ENCODE measurements around the gene MTSS2. TPM values are rescaled to one million over a fixed set of nuclear protein-coding genes. Genes with fewer than 3 reads are reported as not detected.

MTSS2 gene
- total and polyA plus RNA-seq, 5 donors: 47.5 to 71.2 (median 66.4) TPM

DNA sequence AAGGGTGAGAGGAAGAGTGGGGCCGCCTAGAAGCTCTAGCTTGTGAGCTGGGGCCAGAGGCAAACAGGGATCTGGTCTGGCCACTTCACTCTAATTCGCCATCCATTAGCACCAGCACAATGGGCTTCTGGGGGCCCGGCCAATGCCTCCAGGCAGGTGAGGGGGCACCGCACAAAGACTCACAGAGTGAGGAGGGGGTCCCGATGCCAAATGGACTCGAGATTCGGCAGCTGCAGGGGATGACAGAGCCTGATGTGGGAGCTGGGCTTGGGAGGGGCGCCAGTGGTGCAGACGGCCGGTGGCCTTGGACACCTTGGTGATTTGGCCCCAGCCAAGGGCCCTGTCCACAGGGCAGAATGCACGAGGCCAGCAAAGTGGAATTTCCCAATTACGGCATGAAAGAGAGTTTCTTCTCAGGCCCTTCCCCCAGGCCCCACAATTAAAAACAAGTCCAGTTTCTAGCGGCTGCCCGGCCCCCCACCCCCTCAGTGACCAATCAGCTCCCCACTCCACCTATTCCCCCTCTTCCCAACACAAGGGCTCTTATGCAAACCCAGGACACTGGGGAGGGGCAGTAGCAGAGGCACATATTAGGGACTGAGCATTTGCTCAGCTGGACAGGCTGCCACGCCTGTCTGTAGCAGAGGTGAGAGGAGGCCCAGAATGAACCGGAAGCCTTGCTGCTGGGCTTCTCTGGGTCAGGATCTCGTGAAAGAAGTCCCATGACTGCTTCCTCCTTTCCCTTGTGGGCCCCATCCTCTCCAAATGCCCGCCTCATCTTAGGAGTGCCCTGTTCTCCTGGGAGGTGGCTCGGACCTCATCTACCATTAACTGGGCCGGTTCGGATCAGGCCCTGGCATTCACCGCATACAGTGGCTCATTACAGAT is 39.4 kb upstream of the MTSS2 start:
- Histone ChIP-seq H3K4me3 (ENCODE audit: low read length) (no peak overlapping the region), H3K27ac (ENCODE audit: low read length) (peak overlapping the region; percentile 85), H3K9me3 (ENCODE audit: control insufficient read depth, low read length) (no peaks in the 10 kb centered on the region), H3K4me1 (ENCODE audit: control insufficient read depth, insufficient read depth, low read length) (peaks cover 4% of the 10 kb centered on the region), H3K27me3 (ENCODE audit: control insufficient read depth, insufficient read depth) (no peaks in the 10 kb centered on the region)
- DNase-seq (peak; percentile 65 to 83 (median 80)), ATAC-seq (peak; percentile 72 to 75)
- WGBS: 55% methylated on average over 22 of the region's 22 CpGs
- intact Hi-C loops (cut with DNase I): no loop called here

DNA sequence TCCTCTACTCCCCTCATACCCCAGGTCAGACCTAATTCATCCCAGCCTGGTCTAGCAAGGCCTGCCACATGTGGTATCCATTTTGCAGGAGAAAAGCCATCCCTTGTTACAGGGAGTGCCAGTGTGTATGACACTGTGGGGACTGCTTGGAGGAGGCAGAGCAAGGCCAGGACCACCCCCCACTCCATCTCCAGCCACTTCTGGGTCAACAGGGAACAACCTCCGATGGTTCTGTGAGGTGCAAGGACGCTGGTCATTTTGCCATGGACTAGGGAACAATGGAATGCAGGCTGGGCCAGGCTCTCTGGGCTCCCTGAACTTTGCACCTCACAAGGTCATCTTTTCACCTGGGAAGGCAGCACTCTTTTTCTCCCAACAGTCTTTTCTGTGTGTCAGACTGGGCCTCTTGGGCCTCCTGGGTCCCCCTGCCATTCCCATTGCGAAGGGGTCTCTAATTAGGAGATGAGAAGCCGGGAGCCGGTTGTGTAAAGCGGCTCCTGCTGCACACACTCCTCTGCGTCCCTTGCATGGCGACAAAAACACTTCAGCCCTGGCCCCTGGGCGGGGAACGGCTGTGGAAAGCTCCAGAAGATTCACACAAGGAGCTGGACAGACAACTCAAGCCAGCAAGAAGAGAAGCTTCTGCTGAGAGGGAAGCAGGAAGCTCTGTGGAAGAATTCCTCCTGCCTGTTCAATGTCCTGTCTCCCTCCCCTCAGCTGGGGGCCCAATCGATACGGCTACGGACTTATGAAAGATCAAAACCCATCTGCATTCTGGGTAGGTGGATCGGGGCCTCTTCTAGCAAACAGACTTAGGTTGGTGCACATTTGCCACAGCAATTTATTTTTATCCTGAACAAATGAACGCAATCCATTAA is 38.5 kb upstream of the MTSS2 start:
- Histone ChIP-seq H3K9me3 (ENCODE audit: control insufficient read depth, low read length) (no peaks in the 10 kb centered on the region), H3K27ac (ENCODE audit: low read length) (peak overlapping the region; percentile 85), H3K4me3 (ENCODE audit: low read length) (no peak overlapping the region), H3K4me1 (ENCODE audit: control insufficient read depth, insufficient read depth, low read length) (peaks cover 4% of the 10 kb centered on the region), H3K27me3 (ENCODE audit: control insufficient read depth, insufficient read depth) (no peaks in the 10 kb centered on the region)
- WGBS: 84% methylated on average over 15 of the region's 15 CpGs
- DNase-seq (peak in 1 of 3 donors; percentile 23), ATAC-seq (no peak)
- intact Hi-C loops (cut with DNase I): no loop called here

DNA sequence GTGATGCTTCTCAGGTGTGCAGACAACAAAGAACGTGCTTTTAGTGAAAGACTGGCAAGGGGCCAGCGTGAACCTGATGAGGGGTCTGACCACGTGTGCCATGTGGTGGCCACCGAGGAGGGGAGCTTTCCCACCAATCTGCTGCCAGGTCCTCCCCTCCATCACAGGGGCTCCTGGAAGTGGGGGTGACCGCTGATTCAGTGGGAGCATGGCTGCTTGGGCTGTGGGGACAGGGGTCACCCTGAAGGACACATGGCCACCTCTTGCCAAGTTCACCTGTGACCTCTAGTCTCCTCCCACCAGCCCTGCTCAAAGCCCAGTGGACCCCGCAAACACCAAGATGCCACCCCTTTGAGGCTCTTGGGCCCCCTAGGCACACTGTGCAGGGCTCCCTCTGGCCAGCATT is 37.9 kb upstream of the MTSS2 start:
- H3K4me1 ChIP-seq (ENCODE audit: control insufficient read depth, insufficient read depth, low read length): peaks cover 4% of the 10 kb centered on the region
- no peak overlapping the region for H3K27ac ChIP-seq (ENCODE audit: low read length)
- WGBS: 95% methylated on average over 6 of the region's 6 CpGs
- H3K27me3 ChIP-seq (ENCODE audit: control insufficient read depth, insufficient read depth): no peaks in the 10 kb centered on the region
- intact Hi-C loops (cut with DNase I): no loop called here
- peak in 2 of 3 donors; percentile 50 to 51 for DNase-seq
- no peak for ATAC-seq
- H3K9me3 ChIP-seq (ENCODE audit: control insufficient read depth, low read length): no peaks in the 10 kb centered on the region
- H3K4me3 ChIP-seq (ENCODE audit: low read length): no peak overlapping the region

DNA sequence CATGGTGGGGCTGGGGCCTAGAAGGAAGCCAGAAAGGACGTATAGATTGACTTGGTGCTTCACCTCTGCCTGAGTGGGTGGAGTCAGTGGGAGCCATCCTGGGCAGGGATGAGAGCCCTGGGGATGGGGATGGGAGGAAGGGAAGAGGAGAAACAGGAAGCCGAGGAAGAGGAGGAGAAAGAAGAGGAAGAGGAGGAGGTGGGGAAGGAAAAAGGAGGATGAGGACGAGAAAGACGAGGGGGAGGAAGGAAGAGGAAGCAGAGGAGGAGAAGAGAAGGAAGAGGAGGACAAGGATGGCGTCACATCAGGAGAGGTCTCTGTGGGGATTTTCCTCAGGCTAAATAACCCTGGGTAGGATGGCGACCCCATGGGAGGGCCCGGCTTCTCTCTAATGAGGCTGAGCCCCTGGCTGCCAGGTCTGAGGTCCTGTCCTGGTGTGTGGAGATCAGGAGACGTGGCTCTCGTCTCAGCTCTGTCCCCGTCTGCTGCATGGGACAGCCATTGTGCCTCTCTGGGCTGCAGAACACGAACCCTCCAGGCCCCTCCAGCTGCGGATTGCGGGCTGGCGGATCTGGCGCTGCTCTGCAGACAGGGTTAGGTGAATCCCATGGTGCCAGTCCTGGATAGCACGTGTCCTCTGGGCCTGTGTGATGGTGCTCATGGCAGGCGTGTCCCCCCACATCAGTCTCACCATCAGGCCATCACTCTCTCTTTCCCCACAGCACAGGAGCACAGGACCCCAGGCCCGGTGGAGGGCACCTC is 35.5 kb upstream of the MTSS2 start:
- peak in 2 of 3 donors; percentile 42 to 53 for DNase-seq
- 92% methylated on average over 18 of the region's 18 CpGs for WGBS
- H3K4me3 ChIP-seq (ENCODE audit: low read length): no peak overlapping the region
- no peak for ATAC-seq
- no peaks in the 10 kb centered on the region for H3K9me3 ChIP-seq (ENCODE audit: control insufficient read depth, low read length)
- H3K4me1 ChIP-seq (ENCODE audit: control insufficient read depth, insufficient read depth, low read length): peaks cover 2% of the 10 kb centered on the region
- no peak overlapping the region for H3K27ac ChIP-seq (ENCODE audit: low read length)
- H3K27me3 ChIP-seq (ENCODE audit: control insufficient read depth, insufficient read depth): no peaks in the 10 kb centered on the region
- intact Hi-C loops (cut with DNase I): no loop called here

DNA sequence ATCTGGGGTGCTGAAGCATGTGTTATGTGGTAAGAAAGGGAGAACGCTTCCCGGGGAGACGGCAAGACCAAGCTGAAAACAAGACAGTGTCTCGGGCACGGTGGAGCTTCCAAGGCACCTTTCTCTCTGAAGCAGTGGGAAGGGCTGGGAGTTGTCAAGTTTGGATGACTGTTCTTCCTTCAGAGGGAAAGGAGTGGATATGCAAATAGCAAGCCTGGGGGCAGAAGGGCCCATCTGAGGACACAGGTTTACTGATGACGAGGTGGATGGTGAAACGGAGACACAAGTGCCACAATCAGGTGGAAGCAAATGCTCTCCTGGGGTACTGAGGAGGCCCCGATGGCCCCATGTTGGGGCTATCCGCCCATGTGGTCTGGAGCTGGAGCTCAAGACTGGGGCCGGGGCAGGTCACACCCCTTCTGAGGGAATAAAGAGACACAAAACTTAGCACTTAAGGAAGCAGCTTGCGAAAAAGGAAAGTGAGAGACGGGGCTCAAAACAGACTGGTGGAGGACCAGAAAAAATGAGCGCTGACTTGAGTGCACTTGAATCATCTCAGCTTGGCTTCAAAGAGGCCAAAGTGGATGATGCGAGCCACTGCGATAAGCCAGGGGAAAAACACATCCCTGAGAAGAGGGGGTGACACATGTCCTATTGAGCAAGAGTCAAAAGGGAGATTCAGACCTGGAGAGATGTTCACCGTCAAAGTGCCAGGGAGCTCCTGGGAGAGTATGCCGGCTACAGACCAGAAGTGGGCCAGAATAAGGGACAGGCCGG is 34.8 kb upstream of the MTSS2 start:
- peaks cover 4% of the 10 kb centered on the region for H3K4me1 ChIP-seq (ENCODE audit: control insufficient read depth, insufficient read depth, low read length)
- ATAC-seq (no peak), DNase-seq (peak in 2 of 3 donors; percentile 19 to 38)
- no peak overlapping the region for H3K4me3 ChIP-seq (ENCODE audit: low read length)
- no peaks in the 10 kb centered on the region for H3K27me3 ChIP-seq (ENCODE audit: control insufficient read depth, insufficient read depth)
- 96% methylated on average over 18 of the region's 18 CpGs for WGBS
- intact Hi-C loops (cut with DNase I): no loop called here
- no peaks in the 10 kb centered on the region for H3K9me3 ChIP-seq (ENCODE audit: control insufficient read depth, low read length)
- H3K27ac ChIP-seq (ENCODE audit: low read length): no peak overlapping the region

DNA sequence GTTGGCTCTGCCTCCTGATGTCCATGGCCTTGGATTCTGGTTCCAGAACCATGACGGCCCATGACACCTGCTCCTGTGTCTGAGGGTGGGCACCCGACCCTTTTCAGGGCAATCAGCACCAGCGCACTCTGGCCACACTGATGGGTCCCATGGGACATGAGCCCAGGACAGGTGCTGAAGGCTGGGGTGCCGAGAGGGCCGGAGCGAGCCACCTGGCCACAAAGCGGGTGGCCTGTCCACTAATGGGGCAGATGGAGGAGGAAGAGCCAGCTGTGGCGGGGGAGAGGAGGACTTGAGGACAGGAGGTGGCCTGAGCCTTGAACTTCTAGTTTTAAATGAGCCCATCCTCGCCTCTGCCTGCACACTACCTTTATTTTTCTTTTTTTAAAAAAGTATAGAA is 31.2 kb upstream of the MTSS2 start:
- DNase-seq (peak in 1 of 3 donors; percentile 25), ATAC-seq (no peak)
- Histone ChIP-seq H3K9me3 (ENCODE audit: control insufficient read depth, low read length) (no peaks in the 10 kb centered on the region), H3K27me3 (ENCODE audit: control insufficient read depth, insufficient read depth) (no peaks in the 10 kb centered on the region), H3K4me1 (ENCODE audit: control insufficient read depth, insufficient read depth, low read length) (peaks cover 7% of the 10 kb centered on the region), H3K27ac (ENCODE audit: low read length) (no peak overlapping the region), H3K4me3 (ENCODE audit: low read length) (no peak overlapping the region)
- 96% methylated on average over 9 of the region's 9 CpGs for WGBS
- intact Hi-C loops (cut with DNase I): no loop called here

DNA sequence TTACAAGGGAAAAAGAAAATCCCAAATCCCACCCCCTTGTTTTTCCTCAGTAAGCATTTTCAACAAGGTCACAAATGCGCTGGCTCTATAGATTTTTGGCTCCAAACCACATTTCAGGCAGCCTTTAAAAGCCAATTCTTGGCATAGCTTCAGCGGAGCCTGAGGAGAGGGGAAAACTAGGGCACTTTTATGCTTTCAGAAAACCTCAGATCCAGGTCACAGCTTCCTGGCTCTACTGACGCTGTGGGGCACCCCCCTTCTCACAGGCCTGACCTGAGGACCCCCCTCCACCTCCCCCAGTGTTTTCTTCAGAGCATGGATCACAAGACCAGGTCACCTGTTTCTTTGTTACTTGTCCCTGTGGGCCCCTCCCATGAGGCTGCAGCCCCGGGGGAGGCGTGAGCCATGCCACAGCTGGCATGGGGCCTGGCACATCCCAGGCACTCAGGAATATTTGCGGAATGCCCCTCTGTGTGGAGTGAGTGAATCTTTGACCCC is 30.1 kb upstream of the MTSS2 start:
- no peaks in the 10 kb centered on the region for H3K9me3 ChIP-seq (ENCODE audit: control insufficient read depth, low read length)
- intact Hi-C loops (cut with DNase I): no loop called here
- ATAC-seq: no peak
- no peak overlapping the region for H3K4me3 ChIP-seq (ENCODE audit: low read length)
- 41% methylated on average over 6 of the region's 6 CpGs for WGBS
- H3K4me1 ChIP-seq (ENCODE audit: control insufficient read depth, insufficient read depth, low read length): peaks cover 7% of the 10 kb centered on the region
- no peak overlapping the region for H3K27ac ChIP-seq (ENCODE audit: low read length)
- peak in 2 of 3 donors; percentile 42 to 50 for DNase-seq
- H3K27me3 ChIP-seq (ENCODE audit: control insufficient read depth, insufficient read depth): no peaks in the 10 kb centered on the region

DNA sequence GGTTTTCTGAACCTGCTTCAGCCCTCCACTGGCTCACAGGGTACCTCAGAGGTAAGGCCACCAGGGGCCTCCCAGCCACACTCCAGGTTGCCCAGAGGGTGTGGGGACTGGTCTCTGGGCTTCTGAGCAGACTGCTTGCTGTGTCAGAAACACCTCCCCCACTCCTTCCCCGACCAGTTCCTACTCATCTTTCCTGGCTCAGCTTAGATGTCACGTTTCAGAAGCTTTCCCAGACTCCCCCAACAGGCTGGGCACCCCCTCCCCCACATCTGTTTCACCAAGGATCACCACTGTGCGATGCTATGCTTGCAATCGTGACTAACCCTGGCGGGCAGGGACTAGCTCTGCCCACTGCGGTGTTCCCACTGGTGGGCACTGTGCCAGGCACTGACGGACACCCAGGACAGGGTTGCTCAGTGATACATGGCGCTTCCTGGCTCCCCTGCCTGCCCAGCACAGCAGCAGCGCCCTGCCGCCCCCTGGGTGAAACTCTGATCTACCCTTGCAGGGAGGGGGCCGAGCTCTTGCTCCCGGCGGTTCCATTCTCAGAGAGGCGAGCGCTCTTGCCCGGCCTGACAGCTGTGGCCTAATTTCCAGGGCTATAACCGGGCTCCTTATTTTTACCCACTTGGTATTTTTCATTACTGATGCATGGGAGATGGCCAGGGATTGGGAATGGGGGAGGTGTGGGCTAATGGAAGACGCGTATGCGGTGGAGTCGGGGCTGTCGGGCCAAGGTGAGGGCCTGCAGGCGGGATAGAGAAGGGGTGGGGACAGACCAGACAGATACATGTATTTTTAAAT is 29.4 kb upstream of the MTSS2 start:
- H3K4me1 ChIP-seq (ENCODE audit: control insufficient read depth, insufficient read depth, low read length): peaks cover 7% of the 10 kb centered on the region
- DNase-seq (peak; percentile 90 to 93 (median 93)), ATAC-seq (peak; percentile 85 to 89)
- H3K27me3 ChIP-seq (ENCODE audit: control insufficient read depth, insufficient read depth): no peaks in the 10 kb centered on the region
- no peak overlapping the region for H3K4me3 ChIP-seq (ENCODE audit: low read length)
- no peaks in the 10 kb centered on the region for H3K9me3 ChIP-seq (ENCODE audit: control insufficient read depth, low read length)
- intact Hi-C loops (cut with DNase I): no loop called here
- WGBS: 38% methylated on average over 23 of the region's 23 CpGs
- peak overlapping the region; percentile 49 for H3K27ac ChIP-seq (ENCODE audit: low read length)

DNA sequence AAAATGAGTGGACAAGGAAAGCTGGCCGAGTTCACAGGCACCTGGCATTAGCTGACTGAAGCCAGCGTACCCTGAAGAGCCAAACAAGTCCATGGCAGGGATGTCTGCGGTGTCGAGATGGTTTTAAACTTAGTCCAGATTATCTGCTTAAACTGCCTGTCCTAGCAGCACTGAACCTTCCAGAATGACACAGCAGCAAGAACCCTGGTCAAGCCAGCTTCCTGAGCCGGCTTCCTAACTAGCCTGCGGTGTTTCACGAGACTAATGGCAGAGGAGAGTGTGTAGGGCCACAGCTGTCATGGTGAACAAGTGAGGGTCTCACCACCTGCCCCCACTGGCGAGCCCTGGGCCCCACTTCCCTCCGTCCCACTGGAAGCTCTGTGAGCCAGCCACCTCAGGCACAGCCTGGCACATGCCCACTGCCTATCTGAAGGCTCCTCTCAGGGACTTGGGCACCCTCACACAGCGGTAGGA is 28.8 kb upstream of the MTSS2 start:
- DNase-seq: peak in 1 of 3 donors; percentile 54

More for the DNA sequence above, 28.8 kb upstream of the MTSS2 start:
- ATAC-seq: peak; percentile 17 to 31
- peak overlapping the region; percentile 49 for H3K27ac ChIP-seq (ENCODE audit: low read length)
- H3K4me1 ChIP-seq (ENCODE audit: control insufficient read depth, insufficient read depth, low read length): peaks cover 7% of the 10 kb centered on the region
- WGBS: 78% methylated on average over 10 of the region's 10 CpGs
- no peaks in the 10 kb centered on the region for H3K27me3 ChIP-seq (ENCODE audit: control insufficient read depth, insufficient read depth)
- H3K9me3 ChIP-seq (ENCODE audit: control insufficient read depth, low read length): no peaks in the 10 kb centered on the region
- intact Hi-C loops (cut with DNase I): no loop called here
- H3K4me3 ChIP-seq (ENCODE audit: low read length): no peak overlapping the region

Measured in right cardiac atrium (tissue), 5 donors.